ENCODE measurements around the gene SENP8.

SENP8 gene

GRCh38 chr15:72113347-72114031 is 4.7 kb upstream of the SENP8 start:
- DNase-seq (ENCODE audit: low read depth): no peak

- peak; percentile 4 for DNase-seq (ENCODE audit: low read depth)
Observed at GRCh38 chr15:72116731-72117485, 1.3 kb upstream of the SENP8 start.

- DNase-seq (ENCODE audit: low read depth): no peak
Observed at GRCh38 chr15:72117486-72118016, 652 bp upstream of the SENP8 start.

GRCh38 chr15:72124218-72124617 is 6.0 kb downstream of the SENP8 start:
- no peak for DNase-seq (ENCODE audit: low read depth)

GRCh38 chr15:72127724-72128322 is 9.6 kb downstream of the SENP8 start:
- no peak for DNase-seq (ENCODE audit: low read depth)

- no peak for DNase-seq (ENCODE audit: low read depth)
Observed at GRCh38 chr15:72128359-72128758, 10.2 kb downstream of the SENP8 start.

- no peak for DNase-seq (ENCODE audit: low read depth)
Observed at GRCh38 chr15:72130272-72130671, 12.1 kb downstream of the SENP8 start.

GRCh38 chr15:72131922-72132321 is 13.7 kb downstream of the SENP8 start:
- no peak for DNase-seq (ENCODE audit: low read depth)

- no peak for DNase-seq (ENCODE audit: low read depth)
Observed at GRCh38 chr15:72133211-72133610, 15.0 kb downstream of the SENP8 start.

- no peak for DNase-seq (ENCODE audit: low read depth)
Observed at GRCh38 chr15:72135719-72136118, 17.5 kb downstream of the SENP8 start.

GRCh38 chr15:72136170-72137051 is 18.2 kb downstream of the SENP8 start:
- no peak for DNase-seq (ENCODE audit: low read depth)

- DNase-seq (ENCODE audit: low read depth): no peak
Observed at GRCh38 chr15:72139667-72140066, 21.5 kb downstream of the SENP8 start.

GRCh38 chr15:72140088-72140487 is 21.9 kb downstream of the SENP8 start:
- no peak for DNase-seq (ENCODE audit: low read depth)

GRCh38 chr15:72141171-72142084 is 23.2 kb downstream of the SENP8 start:
- no peak for DNase-seq (ENCODE audit: low read depth)

- DNase-seq (ENCODE audit: low read depth): no peak
Observed at GRCh38 chr15:72146221-72146620, 28.0 kb downstream of the SENP8 start.

- DNase-seq (ENCODE audit: low read depth): no peak
Observed at GRCh38 chr15:72146934-72147333, 28.7 kb downstream of the SENP8 start.

- no peak for DNase-seq (ENCODE audit: low read depth)
Observed at GRCh38 chr15:72147418-72147817, 29.2 kb downstream of the SENP8 start.

GRCh38 chr15:72153269-72154000 is 35.2 kb downstream of the SENP8 start:
- no peak for DNase-seq (ENCODE audit: low read depth)

- no peak for DNase-seq (ENCODE audit: low read depth)
Observed at GRCh38 chr15:72154316-72154715, 36.1 kb downstream of the SENP8 start.

GRCh38 chr15:72155003-72155621 is 36.9 kb downstream of the SENP8 start:
- no peak for DNase-seq (ENCODE audit: low read depth)
